ENCODE data around the gene SMPD2.
A peak's percentile ranks its signal among the peaks of the same experiment; 100 is the strongest.

SMPD2 gene

GRCh38 chr6:109472132-109472995, 31.8 kb downstream of the SMPD2 start:
- Histone ChIP-seq H3K4me3 (ENCODE audit: low read depth, low read length) (no peak overlapping the region), H3K36me3 (ENCODE audit: control insufficient read depth in 2 of 2, insufficient read depth in 1 of 2, low read length in 2 of 2) (peaks cover 33 to 97% of the 10 kb centered on the region in 2 experiments), H3K4me1 (ENCODE audit: control insufficient read depth, insufficient read depth, low read length) (no peaks in the 10 kb centered on the region), H3K27ac (ENCODE audit: extremely low read depth, low read depth, low read length) (no peak overlapping the region), H3K9me3 (ENCODE audit: control insufficient read depth, insufficient read depth, low read depth, low read length) (no peaks in the 10 kb centered on the region)
- POLR2A ChIA-PET = interaction anchor here (1.3 kb wide), 1 partner anchor 8 kb away, joined by 3 read pairs; no protein-coding TSS in a partner anchor
- peak; percentile 19; the same call in 1 of the 2 replicates for TF ChIP-seq ZFHX2 (tag by site-specific recombination; conservative IDR thresholded peaks at IDR 0.05)
- peak; percentile 75 for TF ChIP-seq ZNF677 (tag by site-specific recombination; IDR thresholded peaks at IDR 0.05)
- TF ChIP-seq ZNF239 (tag by site-specific recombination; IDR thresholded peaks at IDR 0.05) = no peak
- TF ChIP-seq ZNF623 (tag by site-specific recombination; IDR thresholded peaks at IDR 0.05) = no peak
- TF ChIP-seq SCRT1 (tag by site-specific recombination; IDR thresholded peaks at IDR 0.05; ENCODE audit: borderline replicate concordance) = no peak
- no peak for TF ChIP-seq ZNF114 (tag by site-specific recombination; IDR thresholded peaks at IDR 0.05)
- no peak for TF ChIP-seq ZBTB1 (tag by site-specific recombination; IDR thresholded peaks at IDR 0.05)
- no peak for TF ChIP-seq ZFP37 (tag by site-specific recombination; IDR thresholded peaks at IDR 0.05)
- CTCF ChIA-PET = interaction anchor here (1.4 kb wide), 1 partner anchor 7 kb away, joined by 3 read pairs; no protein-coding TSS in a partner anchor

GRCh38 chr6:109473120-109473519, 32.6 kb downstream of the SMPD2 start:
- TF ChIP-seq ZNF449 (tag by site-specific recombination; IDR thresholded peaks at IDR 0.05) (no peak), SALL2 (tag by site-specific recombination; IDR thresholded peaks at IDR 0.05; ENCODE audit: borderline replicate concordance) (no peak), YY1 (tag by site-specific recombination; IDR thresholded peaks at IDR 0.05) (no peak), ZNF366 (tag by site-specific recombination; conservative IDR thresholded peaks at IDR 0.05) (no peak), SCRT1 (tag by site-specific recombination; IDR thresholded peaks at IDR 0.05; ENCODE audit: borderline replicate concordance) (no peak), ZNF37A (tag by site-specific recombination; IDR thresholded peaks at IDR 0.05) (no peak), OVOL3 (tag by site-specific recombination; IDR thresholded peaks at IDR 0.05) (no peak), PBX3 (CRISPR knock-in tag; IDR thresholded peaks at IDR 0.05) (no peak), AEBP2 (tag by site-specific recombination; IDR thresholded peaks at IDR 0.05; ENCODE audit: borderline replicate concordance) (no peak)
- POLR2A ChIA-PET = interaction anchor here (1.3 kb wide), 1 partner anchor 9 kb away, joined by 3 read pairs; no protein-coding TSS in a partner anchor
- Histone ChIP-seq H3K36me3 (ENCODE audit: control insufficient read depth in 2 of 2, insufficient read depth in 1 of 2, low read length in 2 of 2) (peaks cover 30 to 97% of the 10 kb centered on the region in 2 experiments), H3K9me3 (ENCODE audit: control insufficient read depth, insufficient read depth, low read depth, low read length) (no peaks in the 10 kb centered on the region), H3K4me3 (ENCODE audit: low read depth, low read length) (no peak overlapping the region), H3K4me1 (ENCODE audit: control insufficient read depth, insufficient read depth, low read length) (no peaks in the 10 kb centered on the region), H3K27ac (ENCODE audit: extremely low read depth, low read depth, low read length) (no peak overlapping the region)
- CTCF ChIA-PET = interaction anchor here (0.8 to 1.4 kb wide), 2 partner anchors 8 to 567 kb away, joined by 3 to 4 read pairs; no protein-coding TSS in a partner anchor

GRCh38 chr6:109474995-109475394, 34.5 kb downstream of the SMPD2 start:
- POLR2A ChIA-PET = no interaction called here
- TF ChIP-seq ZNF629 (tag by site-specific recombination; IDR thresholded peaks at IDR 0.05) = no peak
- TF ChIP-seq ZNF561 (tag by site-specific recombination; IDR thresholded peaks at IDR 0.05; ENCODE audit: borderline replicate concordance) = no peak
- no peak for TF ChIP-seq ZBTB20 (tag by site-specific recombination; IDR thresholded peaks at IDR 0.05)
- TF ChIP-seq ZEB2 (tag by site-specific recombination; IDR thresholded peaks at IDR 0.05) = no peak
- no peak for TF ChIP-seq GLI2 (tag by site-specific recombination; IDR thresholded peaks at IDR 0.05; ENCODE audit: borderline replicate concordance, low read depth)
- TF ChIP-seq ZNF658 (tag by site-specific recombination; IDR thresholded peaks at IDR 0.05) = no peak
- no peak for TF ChIP-seq ZNF677 (tag by site-specific recombination; IDR thresholded peaks at IDR 0.05)
- no peak for TF ChIP-seq PRDM10 (tag by site-specific recombination; IDR thresholded peaks at IDR 0.05)

More at GRCh38 chr6:109474995-109475394, 34.5 kb downstream of the SMPD2 start:
- Histone ChIP-seq H3K4me3 (ENCODE audit: low read depth, low read length) (no peak overlapping the region), H3K9me3 (ENCODE audit: control insufficient read depth, insufficient read depth, low read depth, low read length) (no peaks in the 10 kb centered on the region), H3K27ac (ENCODE audit: extremely low read depth, low read depth, low read length) (no peak overlapping the region), H3K36me3 (ENCODE audit: control insufficient read depth in 2 of 2, insufficient read depth in 1 of 2, low read length in 2 of 2) (peaks cover 30 to 92% of the 10 kb centered on the region in 2 experiments), H3K4me1 (ENCODE audit: control insufficient read depth, insufficient read depth, low read length) (0 out of 2 replicates have a peak, but pooled peaks cover 3% of the 10 kb centered on the region)
- CTCF ChIA-PET = no interaction called here

Measured in HEK293 (cell line).